Loucy (cell line): ENCODE data around the gene CEP128.

Experiments
- CTCF ChIP-seq: fragments of 200-600 bp; sonication (generic); conservative IDR thresholded peaks from 2 replicates; pipeline ENCODE4 v1.5.1; 2014; ENCODE audit warnings: mild to moderate bottlenecking, antibody characterized with exemption, low read length
- EZH2phosphoT487 ChIP-seq: fragments of 200-600 bp; IDR thresholded peaks from 2 replicates; pipeline ENCODE4 v1.6.1; 2018; ENCODE audit warnings: antibody characterized with exemption, mild to moderate bottlenecking, moderate library complexity, borderline replicate concordance

- TF ChIP-seq CTCF (no peak), EZH2phosphoT487 (no peak)
Observed at GRCh38 chr14:80981673-80982072, 40.1 kb upstream of the CEP128 start.
